ENCODE results near the gene KCNMA1.
"Not testable (repeated sequence)": the region's sequence is repeated elsewhere in the genome, so short reads cannot be mapped to it uniquely, and the experiment has no call there.

KCNMA1 gene

DNA sequence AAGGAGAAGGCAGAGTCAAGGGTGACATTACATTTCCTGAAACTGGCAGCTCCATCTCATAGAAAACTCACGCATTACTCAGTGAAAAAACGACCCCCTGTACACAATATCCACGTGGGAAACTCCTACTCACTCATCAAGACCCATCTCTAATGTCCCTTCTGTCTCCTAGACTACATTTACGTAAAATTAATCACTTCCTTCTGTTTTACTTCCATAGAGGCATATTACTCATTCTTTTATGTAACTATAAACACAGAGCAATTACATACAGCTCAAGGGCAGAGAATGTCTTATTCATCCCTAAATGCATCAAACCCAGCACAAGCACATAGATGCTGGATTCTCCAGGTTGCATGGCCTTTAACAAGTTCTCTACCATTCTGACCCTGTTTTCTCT lies 281.8 kb downstream of the KCNMA1 start:
- Histone ChIP-seq H3K4me3 (no peak overlapping the region), H3K9ac (no peak overlapping the region), H3K4me1 (no peaks in the 10 kb centered on the region), H3K27me3 (no peaks in the 10 kb centered on the region), H3K36me3 (no peaks in the 10 kb centered on the region), H4K20me1 (no peaks in the 10 kb centered on the region), H3K27ac (no peak overlapping the region), H3K4me2 (no peak overlapping the region), H3K9me3 (no peaks in the 10 kb centered on the region)
- no peak for TF ChIP-seq Cebpa-rat (IDR thresholded peaks at IDR 0.05)

DNA sequence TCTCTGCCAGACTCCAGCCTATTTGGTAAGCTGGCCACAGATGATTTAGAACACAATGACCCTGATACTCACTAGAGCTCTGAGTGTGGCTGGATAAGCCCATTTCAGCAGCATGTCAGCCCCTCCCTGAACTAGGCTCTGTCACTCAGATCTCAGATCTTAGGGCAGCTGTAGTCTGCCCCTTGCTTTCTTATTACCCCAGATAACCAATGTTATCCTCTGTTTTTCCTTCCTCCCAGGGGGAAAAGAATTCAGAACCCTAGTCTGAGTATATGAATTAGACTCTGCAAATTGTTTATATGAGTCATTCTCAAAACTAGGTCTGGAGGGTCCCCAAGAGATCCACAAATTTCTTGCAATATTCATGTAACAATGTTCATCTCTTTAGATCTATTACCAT lies 286.2 kb downstream of the KCNMA1 start:
- H3K4me2 ChIP-seq, result no peak overlapping the region
- H3K36me3 ChIP-seq, result no peaks in the 10 kb centered on the region
- no peaks in the 10 kb centered on the region for H3K9me3 ChIP-seq
- no peak overlapping the region for H3K9ac ChIP-seq
- no peak overlapping the region for H3K4me3 ChIP-seq
- H3K27ac ChIP-seq, result no peak overlapping the region
- no peaks in the 10 kb centered on the region for H3K4me1 ChIP-seq
- no peaks in the 10 kb centered on the region for H3K27me3 ChIP-seq
- TF ChIP-seq Cebpa-rat (IDR thresholded peaks at IDR 0.05), result no peak
- no peaks in the 10 kb centered on the region for H4K20me1 ChIP-seq

DNA sequence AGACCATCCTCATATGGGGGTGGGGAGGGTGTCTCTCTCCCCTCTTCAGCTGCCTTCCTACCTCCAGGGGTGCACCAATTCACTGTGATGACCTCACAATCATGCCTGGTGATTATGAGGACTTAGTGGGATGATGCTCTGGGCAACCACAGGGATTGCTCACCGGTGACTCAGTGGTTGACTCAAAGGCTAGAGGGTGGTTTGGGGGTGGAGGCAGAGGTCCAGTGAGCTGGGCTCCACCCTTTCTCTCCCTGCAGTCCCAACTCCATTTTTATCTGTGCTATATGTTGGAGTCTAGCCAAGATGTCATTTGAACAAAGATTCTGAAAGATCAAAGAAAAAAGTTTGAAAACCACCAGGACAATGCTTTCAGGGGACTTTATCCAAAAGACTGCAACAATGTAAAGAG lies 286.9 kb downstream of the KCNMA1 start:
- Histone ChIP-seq H3K4me2 (no peak overlapping the region), H3K9ac (no peak overlapping the region), H3K27ac (no peak overlapping the region)

DNA sequence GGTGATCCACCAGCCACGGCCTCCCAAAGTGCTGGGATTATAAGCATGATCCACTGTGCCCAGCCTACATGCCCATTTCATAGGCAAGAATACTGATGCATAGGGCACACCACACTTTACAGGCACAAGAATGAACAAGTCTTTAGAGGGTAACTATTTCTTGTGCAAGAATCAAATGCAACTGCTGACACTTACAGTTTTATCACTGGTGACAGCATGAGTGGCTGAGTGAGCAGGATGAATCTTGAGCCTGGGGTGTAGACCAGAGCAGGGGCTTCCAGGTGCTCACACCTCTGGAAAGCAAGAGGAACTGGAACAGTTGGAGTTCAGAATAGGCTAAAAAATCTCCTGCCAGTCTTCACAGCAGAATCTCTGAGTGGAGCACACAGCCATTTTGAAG lies 287.5 kb downstream of the KCNMA1 start:
- no peak for TF ChIP-seq Cebpa-rat (IDR thresholded peaks at IDR 0.05)
- H4K20me1 ChIP-seq, result no peaks in the 10 kb centered on the region
- H3K9me3 ChIP-seq, result no peaks in the 10 kb centered on the region
- H3K9ac ChIP-seq, result no peak overlapping the region
- H3K27me3 ChIP-seq, result no peaks in the 10 kb centered on the region
- H3K4me2 ChIP-seq, result no peak overlapping the region
- no peaks in the 10 kb centered on the region for H3K36me3 ChIP-seq
- no peaks in the 10 kb centered on the region for H3K4me1 ChIP-seq
- H3K4me3 ChIP-seq, result no peak overlapping the region
- no peak overlapping the region for H3K27ac ChIP-seq

More for the DNA sequence above, 286.9 kb downstream of the KCNMA1 start:
- Histone ChIP-seq H4K20me1 (no peaks in the 10 kb centered on the region), H3K4me3 (no peak overlapping the region), H3K9me3 (no peaks in the 10 kb centered on the region), H3K4me1 (no peaks in the 10 kb centered on the region), H3K36me3 (no peaks in the 10 kb centered on the region), H3K27me3 (no peaks in the 10 kb centered on the region)
- TF ChIP-seq Cebpa-rat (IDR thresholded peaks at IDR 0.05), result no peak

DNA sequence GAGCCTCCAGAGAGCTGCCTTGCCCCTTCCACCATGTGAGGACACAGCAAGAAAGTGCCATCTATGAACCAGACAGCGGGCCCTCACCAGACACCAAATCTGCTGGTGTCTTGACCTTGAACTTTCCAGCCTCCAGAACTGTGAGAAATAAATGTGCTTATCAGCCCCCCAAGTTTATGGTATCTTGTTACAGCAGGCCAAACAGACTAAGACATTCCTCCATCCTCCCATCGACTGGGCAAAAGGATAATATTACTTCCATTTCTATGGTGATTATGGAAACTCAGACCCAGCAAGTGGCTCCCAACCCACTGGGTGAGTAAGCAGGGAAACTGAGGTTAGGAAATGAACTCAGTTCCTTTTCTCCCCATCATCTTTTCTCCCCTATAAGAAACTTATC lies 288.4 kb downstream of the KCNMA1 start:
- Histone ChIP-seq H3K36me3 (no peaks in the 10 kb centered on the region), H3K27ac (no peak overlapping the region), H3K27me3 (no peaks in the 10 kb centered on the region), H3K9ac (no peak overlapping the region), H3K4me1 (no peaks in the 10 kb centered on the region), H3K4me2 (no peak overlapping the region), H4K20me1 (no peaks in the 10 kb centered on the region), H3K4me3 (no peak overlapping the region), H3K9me3 (no peaks in the 10 kb centered on the region)
- no peak for TF ChIP-seq Cebpa-rat (IDR thresholded peaks at IDR 0.05)

DNA sequence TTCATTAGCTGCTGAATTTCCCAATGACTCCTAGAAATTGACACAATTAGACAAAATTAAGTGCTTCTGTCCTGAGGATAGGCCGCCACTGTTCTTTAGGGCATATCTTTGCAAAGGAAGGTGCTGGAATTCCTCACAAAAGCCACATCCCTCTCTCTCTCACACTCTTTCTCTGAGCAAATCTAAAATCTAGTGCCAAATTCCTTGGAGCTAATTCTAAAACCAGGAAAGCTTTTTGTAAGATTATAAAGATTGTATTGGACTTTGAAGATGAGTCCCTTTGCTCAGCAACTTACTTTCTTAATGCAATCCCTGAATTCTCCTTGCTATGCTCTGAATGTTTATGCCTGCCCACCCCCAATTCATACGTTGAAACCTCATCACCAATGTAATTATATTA lies 288.9 kb downstream of the KCNMA1 start:
- Histone ChIP-seq H3K36me3 (no peaks in the 10 kb centered on the region), H3K9me3 (no peaks in the 10 kb centered on the region), H3K9ac (no peak overlapping the region), H4K20me1 (no peaks in the 10 kb centered on the region), H3K4me3 (no peak overlapping the region), H3K4me2 (no peak overlapping the region), H3K27ac (no peak overlapping the region), H3K4me1 (no peaks in the 10 kb centered on the region), H3K27me3 (no peaks in the 10 kb centered on the region)
- no peak for TF ChIP-seq Cebpa-rat (IDR thresholded peaks at IDR 0.05)

DNA sequence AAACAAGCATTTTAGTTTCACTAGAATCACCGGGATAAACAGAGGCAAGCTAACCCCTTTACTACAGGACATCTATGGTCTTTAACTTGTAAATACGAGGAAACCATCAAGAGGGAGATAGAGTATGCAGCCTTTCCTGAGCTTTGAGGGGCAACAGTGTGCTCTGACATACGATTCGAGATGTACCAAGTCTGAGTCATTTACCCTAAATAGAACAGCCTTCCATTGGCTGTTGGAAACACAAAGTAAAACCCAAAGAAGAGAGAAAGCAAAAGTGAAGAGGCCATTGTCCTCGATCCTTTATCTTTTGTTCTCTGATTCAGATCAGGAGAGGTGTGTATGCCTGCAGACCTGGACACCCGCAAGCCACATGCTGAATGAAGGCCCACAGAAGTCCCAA lies 289.5 kb downstream of the KCNMA1 start:
- Histone ChIP-seq H3K9me3 (no peaks in the 10 kb centered on the region), H3K27me3 (no peaks in the 10 kb centered on the region), H3K27ac (no peak overlapping the region), H3K36me3 (no peaks in the 10 kb centered on the region), H3K4me2 (no peak overlapping the region), H4K20me1 (no peaks in the 10 kb centered on the region), H3K4me1 (no peaks in the 10 kb centered on the region), H3K9ac (no peak overlapping the region), H3K4me3 (no peak overlapping the region)
- no peak for TF ChIP-seq Cebpa-rat (IDR thresholded peaks at IDR 0.05)

DNA sequence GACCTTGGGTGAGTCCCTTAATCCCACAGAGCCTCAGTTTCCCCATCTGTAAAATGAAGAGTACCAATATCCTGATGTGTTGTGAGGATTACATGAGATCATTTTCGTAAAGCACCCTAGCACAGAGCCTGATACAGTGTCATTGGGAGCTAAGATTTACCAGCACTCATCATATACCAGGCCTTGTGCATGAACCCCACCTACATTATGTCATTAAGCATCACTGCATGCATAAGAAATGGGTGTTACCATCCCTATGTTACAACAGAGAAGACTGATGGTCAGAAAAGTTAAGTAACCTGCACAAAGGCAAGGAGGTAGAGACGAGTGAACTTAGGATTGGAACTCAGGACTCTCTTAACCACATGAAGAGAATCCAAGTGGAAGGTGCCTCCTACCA lies 290.6 kb downstream of the KCNMA1 start:
- Histone ChIP-seq H3K27ac (no peak overlapping the region), H3K4me1 (no peaks in the 10 kb centered on the region), H3K9me3 (no peaks in the 10 kb centered on the region), H3K4me2 (no peak overlapping the region), H3K4me3 (no peak overlapping the region), H3K27me3 (no peaks in the 10 kb centered on the region), H4K20me1 (no peaks in the 10 kb centered on the region), H3K36me3 (no peaks in the 10 kb centered on the region), H3K9ac (no peak overlapping the region)
- TF ChIP-seq Cebpa-rat (IDR thresholded peaks at IDR 0.05), result no peak

DNA sequence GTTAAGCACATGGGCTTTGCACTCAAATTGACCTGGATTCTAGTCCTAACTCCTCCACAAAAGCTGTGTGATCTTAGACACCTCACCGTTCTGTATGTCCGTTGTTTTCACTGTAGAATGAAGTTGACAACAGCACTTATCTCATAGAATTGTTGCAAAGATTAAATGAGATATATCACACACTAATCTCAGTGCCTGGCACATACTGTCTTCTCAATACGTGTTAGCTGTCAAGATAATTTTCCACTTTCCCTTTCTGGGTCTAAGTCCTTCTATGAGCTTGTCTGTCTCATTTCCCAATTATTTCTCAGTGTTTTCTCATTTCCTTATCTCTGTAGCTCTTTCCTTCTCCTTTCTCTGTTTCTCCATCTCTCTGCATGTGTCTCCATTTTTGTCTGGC lies 296.6 kb downstream of the KCNMA1 start:
- H3K4me1 ChIP-seq, result no peaks in the 10 kb centered on the region
- H3K4me3 ChIP-seq, result no peak overlapping the region
- TF ChIP-seq Cebpa-rat (IDR thresholded peaks at IDR 0.05), result no peak
- no peaks in the 10 kb centered on the region for H4K20me1 ChIP-seq
- H3K27me3 ChIP-seq, result no peaks in the 10 kb centered on the region
- peaks cover 8% of the 10 kb centered on the region for H3K9me3 ChIP-seq
- no peaks in the 10 kb centered on the region for H3K36me3 ChIP-seq
- no peak overlapping the region for H3K9ac ChIP-seq
- no peak overlapping the region for H3K27ac ChIP-seq
- no peak overlapping the region for H3K4me2 ChIP-seq

DNA sequence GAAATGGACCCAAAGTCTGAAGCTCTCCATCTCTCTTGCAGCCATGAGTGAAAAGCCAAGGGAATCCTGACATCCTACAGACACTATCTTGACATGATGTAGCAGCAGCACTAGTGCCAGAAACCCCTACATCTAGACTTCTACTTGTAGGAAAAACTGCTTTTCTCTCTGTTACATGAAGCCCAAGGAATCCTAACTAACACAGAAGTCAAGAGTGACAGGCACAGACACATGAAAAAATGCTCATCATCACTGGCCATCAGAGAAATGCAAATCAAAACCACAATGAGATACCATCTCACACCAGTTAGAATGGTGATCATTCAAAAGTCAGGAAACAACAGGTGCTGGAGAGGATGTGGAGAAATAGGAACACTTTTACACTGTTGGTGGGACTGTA lies 297.7 kb downstream of the KCNMA1 start:
- not testable (repeated sequence) for H3K36me3 ChIP-seq, H3K4me1 ChIP-seq, H3K9ac ChIP-seq, H4K20me1 ChIP-seq, H3K27ac ChIP-seq, H3K27me3 ChIP-seq, H3K4me2 ChIP-seq, H3K4me3 ChIP-seq, H3K9me3 ChIP-seq

DNA sequence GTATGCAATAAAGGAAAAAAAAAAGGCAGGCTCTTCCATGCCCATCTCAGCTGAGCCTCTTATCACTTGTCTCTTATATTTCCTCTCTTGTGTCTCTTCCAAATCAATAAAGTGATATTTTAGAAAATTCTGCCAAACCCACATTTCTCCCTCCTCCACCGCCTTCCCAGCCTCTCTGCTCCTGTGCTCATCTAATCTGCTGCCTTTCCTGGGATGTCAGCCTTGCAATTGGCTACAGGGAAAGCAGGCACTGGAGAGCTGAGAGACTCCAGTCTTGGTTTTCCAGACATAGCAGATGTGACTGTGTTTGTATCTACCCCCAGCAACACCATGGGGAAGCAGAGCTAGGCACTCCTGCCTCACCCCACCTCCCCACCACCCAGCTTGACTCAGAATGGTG lies 298.4 kb downstream of the KCNMA1 start:
- Histone ChIP-seq H3K4me2 (no peak overlapping the region), H3K36me3 (no peaks in the 10 kb centered on the region), H3K9ac (no peak overlapping the region), H3K9me3 (peaks cover 8% of the 10 kb centered on the region), H3K4me3 (no peak overlapping the region), H3K27ac (no peak overlapping the region), H3K4me1 (no peaks in the 10 kb centered on the region), H3K27me3 (no peaks in the 10 kb centered on the region), H4K20me1 (no peaks in the 10 kb centered on the region)
- TF ChIP-seq Cebpa-rat (IDR thresholded peaks at IDR 0.05), result no peak
